B cell (primary cell): ENCODE data around the gene ARAP1. TPM values are rescaled to one million over a fixed set of nuclear protein-coding genes. Genes with fewer than 3 reads are reported as not detected.

Experiments used
- ATAC-seq: fragments of 200-7000 bp; cut with Tn5 transposase; one replicate; pipeline ENCODE4 v1.10.0; 2021; ENCODE audit warnings: low read depth, mild to moderate bottlenecking, moderate number of reproducible peaks, moderate library complexity
- CTCF ChIA-PET: fragments of 350-600 bp; sonication (Branson Sonifier 250); formaldehyde crosslinking; loops from one replicate; lab custom pipeline; 2021; ENCODE audit warnings: antibody characterized with exemption, inconsistent platforms; lab: Charles Lee
- POLR2A ChIA-PET: fragments of 350-600 bp; sonication (Branson Sonifier 250); formaldehyde crosslinking; loops from one replicate; lab custom pipeline; 2021; ENCODE audit warnings: antibody characterized with exemption; lab: Charles Lee
- DNase-seq: peaks from one replicate; pipeline ENCODE4 v3.0.0; 2013
- H2AFZ ChIP-seq: 2 replicates; pipeline ENCODE4 v1.6.1; 2012; ENCODE audit warnings: mild to moderate bottlenecking, low read depth, low read length; ENCODE audit not compliant: insufficient read depth, poor library complexity, severe bottlenecking
- H3K27ac ChIP-seq, 2 donors: 1 replicate in 1 of 2; 2 replicates in 1 of 2; pipeline ENCODE4 v1.5.1; 2012 to 2013; ENCODE audit warnings: low read length in 2 of 2, mild to moderate bottlenecking in 2 of 2, moderate library complexity in 1 of 2
- H3K27me3 ChIP-seq, 4 experiments: fragments of 200-600 bp in 1 of 4; sonication (generic) in 1 of 4; replicated peaks in 1 of 4; 1 replicate in 2 of 4; 2 replicates in 2 of 4; pipeline versions ENCODE4 v1.6.1 to v1.7.0; 2013 to 2016; ENCODE audit warnings: low read length in 3 of 4, mild to moderate bottlenecking in 2 of 4, mixed read lengths in 1 of 4, moderate library complexity in 1 of 4; ENCODE audit not compliant: insufficient read depth in 4 of 4, control insufficient read depth in 3 of 4; ENCODE audit errors: control extremely low read depth in 1 of 4
- H3K36me3 ChIP-seq, 2 experiments: replicated peaks in 1 of 2; 1 replicate in 1 of 2; 2 replicates in 1 of 2; pipeline versions ENCODE4 v1.6.1 to v1.7.1; 2013; ENCODE audit warnings: low read length in 1 of 2; ENCODE audit not compliant: insufficient read depth in 2 of 2, control insufficient read depth in 1 of 2; ENCODE audit errors: control extremely low read depth in 1 of 2, extremely low read depth in 1 of 2
- H3K4me1 ChIP-seq, 2 donors: fragments of 200-600 bp in 1 of 2; sonication (generic) in 1 of 2; 1 replicate in 1 of 2; 2 replicates in 1 of 2; pipeline versions ENCODE4 v1.5.1 to v1.6.1; 2013 to 2017; ENCODE audit warnings: low read length in 2 of 2; ENCODE audit not compliant: control insufficient read depth in 2 of 2, insufficient read depth in 2 of 2
- H3K4me2 ChIP-seq: replicated peaks from 2 replicates; pipeline ENCODE3; 2012; ENCODE audit warnings: mild to moderate bottlenecking, low read depth, low read length; ENCODE audit not compliant: poor library complexity, severe bottlenecking
- H3K4me3 ChIP-seq, 5 experiments: fragments of 200-600 bp in 1 of 5; sonication (generic) in 1 of 5; 1 replicate in 3 of 5; 2 replicates in 2 of 5; pipeline versions ENCODE4 v1.5.1 to v1.7.0; 2011 to 2016; ENCODE audit warnings: low read length in 4 of 5, mild to moderate bottlenecking in 4 of 5, low read depth in 2 of 5, control low read depth in 1 of 5, moderate library complexity in 1 of 5; ENCODE audit not compliant: insufficient read depth in 1 of 5; ENCODE audit errors: control extremely low read depth in 1 of 5, extremely low read depth in 1 of 5
- H3K79me2 ChIP-seq: fragments of 200-600 bp; sonication (generic); one replicate; pipeline ENCODE4 v1.6.0; 2016; ENCODE audit warnings: low read length; ENCODE audit not compliant: control insufficient read depth, insufficient read depth
- H3K9ac ChIP-seq: fragments of 200-600 bp; sonication (generic); 2 replicates; pipeline ENCODE4 v1.6.1; 2017; ENCODE audit warnings: mild to moderate bottlenecking, low read length, moderate library complexity
- H3K9me3 ChIP-seq, 3 donors: one replicate each; pipeline versions ENCODE4 v1.6.1 to v1.7.1; 2013; ENCODE audit warnings: low read length in 2 of 3; ENCODE audit not compliant: control insufficient read depth in 2 of 3, insufficient read depth in 1 of 3; ENCODE audit errors: control extremely low read depth in 1 of 3
- H4K20me1 ChIP-seq: 2 replicates; pipeline ENCODE4 v1.6.0; 2012; ENCODE audit warnings: mild to moderate bottlenecking, low read length; ENCODE audit not compliant: insufficient read depth, control insufficient read depth, poor library complexity, severe bottlenecking
- H3K27ac Mint-ChIP-seq: one replicate; pipeline ENCODE4 v1.8.0; 2021; ENCODE audit warnings: mixed read lengths
- H3K27me3 Mint-ChIP-seq: one replicate; pipeline ENCODE4 v1.8.0; 2021; ENCODE audit warnings: mixed read lengths
- H3K4me1 Mint-ChIP-seq: one replicate; pipeline ENCODE4 v1.8.0; 2021; ENCODE audit warnings: mixed read lengths
- H3K4me3 Mint-ChIP-seq: one replicate; pipeline ENCODE4 v1.8.0; 2021; ENCODE audit warnings: mixed read lengths
- H3K9me3 Mint-ChIP-seq: one replicate; pipeline ENCODE4 v1.8.0; 2022; ENCODE audit warnings: mixed read lengths; ENCODE audit not compliant: insufficient read depth
- EZH2 ChIP-seq: IDR thresholded peaks from 2 replicates; pipeline ENCODE4 v1.6.1; 2012; ENCODE audit warnings: borderline replicate concordance, low read depth, mild to moderate bottlenecking, moderate library complexity, low read length; ENCODE audit not compliant: insufficient read depth, poor library complexity, severe bottlenecking
- WGBS: methylation state at CpG from one replicate; pipeline ENCODE4 v1.1.5; 2013; ENCODE audit warnings: missing lambda C conversion rate; ENCODE audit not compliant: insufficient coverage; 5-methylcytosine and 5-hydroxymethylcytosine counted together
- intact Hi-C: fragments of 100-400 bp; cut with micrococcal nuclease; formaldehyde crosslinking; loops from one replicate; pipeline ENCODE4 v1.10.0; 2022
- polyA plus RNA-seq: library from polyadenylated mRNA; depleted of rRNA; stranded (reverse); fragments of >200 nt; gene quantifications from 2 replicates; pipeline ENCODE4 v1.2.3, GENCODE V29; 2012
- total RNA-seq, 2 donors: library from RNA; stranded (reverse); fragments of 120-200 nt in 1 of 2; gene quantifications; 1 replicate in 1 of 2; 2 replicates in 1 of 2; pipeline versions ENCODE4 v1.2.3 to v1.2.4, GENCODE V29; 2013 to 2022
- TF ChIP-seq, protein P1 (sequence below): fragments of 200-600 bp; IDR thresholded peaks from one replicate; pipeline ENCODE4 v1.8.0; 2022; ENCODE audit warnings: antibody characterized with exemption, mild to moderate bottlenecking

ARAP1 gene
- total and polyA plus RNA-seq, 2 donors (not counting 1 experiment from before 2014, with no cell fraction given) = 143 to 242 TPM

GRCh38 chr11:72688929-72689328, 63.3 kb downstream of the ARAP1 start:
- peaks cover 35% of the 10 kb centered on the region for H4K20me1 ChIP-seq
- no peaks in the 10 kb centered on the region for H3K4me1 ChIP-seq
- ChIA-PET POLR2A (no interaction called here), CTCF (no interaction called here)
- TF ChIP-seq EZH2 = no peak
- DNase-seq (no peak), ATAC-seq (no peak)
- H3K4me2 ChIP-seq = no peak overlapping the region
- H3K9me3 Mint-ChIP-seq = no peaks in the 10 kb centered on the region
- no peaks in the 10 kb centered on the region for H3K79me2 ChIP-seq
- H3K4me3 ChIP-seq = no peak overlapping the region
- no peaks in the 10 kb centered on the region for H3K27me3 ChIP-seq
- H3K4me3 Mint-ChIP-seq = no peak overlapping the region
- no peak overlapping the region for H3K9ac ChIP-seq
- H3K27ac Mint-ChIP-seq = no peak overlapping the region
- peaks cover 0 to 90% of the 10 kb centered on the region in 2 experiments for H3K36me3 ChIP-seq
- H3K27ac ChIP-seq = no peak overlapping the region
- intact Hi-C loops = no loop called here
- no peaks in the 10 kb centered on the region for H3K4me1 Mint-ChIP-seq
- no peaks in the 10 kb centered on the region for H3K27me3 Mint-ChIP-seq
- 92% methylated on average over 5 of the region's 7 CpGs for WGBS
- no peak overlapping the region for H2AFZ ChIP-seq
- no peaks in the 10 kb centered on the region for H3K9me3 ChIP-seq

DNA sequence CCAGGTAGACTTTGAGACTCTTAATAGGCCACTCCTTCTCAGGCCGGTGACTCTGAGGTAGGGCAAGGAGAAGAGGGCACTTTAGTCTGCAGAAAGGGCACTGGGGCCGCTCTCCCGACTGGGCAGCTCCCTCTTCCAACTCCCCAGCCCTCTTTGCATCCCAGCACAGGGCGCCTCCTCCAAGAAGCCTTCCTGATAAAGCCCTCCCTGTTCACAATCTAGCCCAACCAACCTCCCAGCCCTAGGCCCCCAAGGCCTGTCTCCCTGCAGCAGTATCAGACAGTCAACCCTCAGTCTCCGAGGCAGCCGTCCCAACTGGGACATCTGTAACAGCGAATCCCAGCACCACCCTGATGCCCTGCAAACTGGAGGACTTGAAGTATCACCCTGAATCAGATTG, 63.7 kb downstream of the ARAP1 start:
- ChIA-PET POLR2A (no interaction called here), CTCF (no interaction called here)
- DNase-seq (no peak), ATAC-seq (no peak)
- H3K79me2 ChIP-seq = no peaks in the 10 kb centered on the region
- no peak overlapping the region for H3K4me3 ChIP-seq
- no peak overlapping the region for H3K4me2 ChIP-seq
- intact Hi-C loops = no loop called here
- H3K9ac ChIP-seq = no peak overlapping the region
- no peaks in the 10 kb centered on the region for H3K9me3 Mint-ChIP-seq
- TF ChIP-seq, protein P1, sequence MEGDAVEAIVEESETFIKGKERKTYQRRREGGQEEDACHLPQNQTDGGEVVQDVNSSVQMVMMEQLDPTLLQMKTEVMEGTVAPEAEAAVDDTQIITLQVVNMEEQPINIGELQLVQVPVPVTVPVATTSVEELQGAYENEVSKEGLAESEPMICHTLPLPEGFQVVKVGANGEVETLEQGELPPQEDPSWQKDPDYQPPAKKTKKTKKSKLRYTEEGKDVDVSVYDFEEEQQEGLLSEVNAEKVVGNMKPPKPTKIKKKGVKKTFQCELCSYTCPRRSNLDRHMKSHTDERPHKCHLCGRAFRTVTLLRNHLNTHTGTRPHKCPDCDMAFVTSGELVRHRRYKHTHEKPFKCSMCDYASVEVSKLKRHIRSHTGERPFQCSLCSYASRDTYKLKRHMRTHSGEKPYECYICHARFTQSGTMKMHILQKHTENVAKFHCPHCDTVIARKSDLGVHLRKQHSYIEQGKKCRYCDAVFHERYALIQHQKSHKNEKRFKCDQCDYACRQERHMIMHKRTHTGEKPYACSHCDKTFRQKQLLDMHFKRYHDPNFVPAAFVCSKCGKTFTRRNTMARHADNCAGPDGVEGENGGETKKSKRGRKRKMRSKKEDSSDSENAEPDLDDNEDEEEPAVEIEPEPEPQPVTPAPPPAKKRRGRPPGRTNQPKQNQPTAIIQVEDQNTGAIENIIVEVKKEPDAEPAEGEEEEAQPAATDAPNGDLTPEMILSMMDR = no peak
- TF ChIP-seq EZH2 = no peak
- H3K27ac ChIP-seq = no peak overlapping the region
- H3K4me1 ChIP-seq = no peaks in the 10 kb centered on the region
- H3K4me1 Mint-ChIP-seq = peaks cover 3% of the 10 kb centered on the region
- H3K27me3 Mint-ChIP-seq = no peaks in the 10 kb centered on the region
- H4K20me1 ChIP-seq = peaks cover 35% of the 10 kb centered on the region
- H3K9me3 ChIP-seq = no peaks in the 10 kb centered on the region
- H3K4me3 Mint-ChIP-seq = no peak overlapping the region
- no peak overlapping the region for H2AFZ ChIP-seq
- no peaks in the 10 kb centered on the region for H3K27me3 ChIP-seq
- 99% methylated on average over 7 of the region's 7 CpGs for WGBS
- peaks cover 0 to 90% of the 10 kb centered on the region in 2 experiments for H3K36me3 ChIP-seq
- H3K27ac Mint-ChIP-seq = peak overlapping the region; percentile 74
